Measurements from ENCODE around the gene TRO.

Gene TRO

DNA sequence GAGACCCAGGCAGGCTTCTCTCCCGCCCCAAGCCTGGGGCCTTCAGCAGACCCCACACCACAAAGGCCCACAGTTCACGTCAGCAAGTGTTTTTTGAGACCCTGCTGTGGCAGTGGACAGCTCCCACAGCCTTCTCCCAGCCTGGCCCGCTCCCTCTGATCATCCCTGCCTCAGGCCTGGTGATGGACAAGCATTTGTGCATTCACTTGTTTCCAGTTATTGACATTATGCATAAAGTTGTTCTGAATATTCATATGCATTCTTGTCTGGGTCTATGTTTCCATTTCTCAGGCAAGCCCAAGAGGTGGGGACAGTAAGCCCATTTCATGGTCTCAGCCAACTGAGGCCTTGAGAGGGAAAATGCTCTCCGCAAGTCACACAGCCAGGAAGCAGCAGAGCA lies 14.7 kb downstream of the TRO start:
- ATAC-seq (no peak), DNase-seq (ENCODE audit: low spot score in 2 of 2) (no peak)
- Mint-ChIP-seq H3K4me1 (no peaks in the 10 kb centered on the region), H3K36me3 (no peaks in the 10 kb centered on the region), H3K9me3 (no peaks in the 10 kb centered on the region), H3K27ac (no peak overlapping the region), H3K4me3 (no peak overlapping the region)

DNA sequence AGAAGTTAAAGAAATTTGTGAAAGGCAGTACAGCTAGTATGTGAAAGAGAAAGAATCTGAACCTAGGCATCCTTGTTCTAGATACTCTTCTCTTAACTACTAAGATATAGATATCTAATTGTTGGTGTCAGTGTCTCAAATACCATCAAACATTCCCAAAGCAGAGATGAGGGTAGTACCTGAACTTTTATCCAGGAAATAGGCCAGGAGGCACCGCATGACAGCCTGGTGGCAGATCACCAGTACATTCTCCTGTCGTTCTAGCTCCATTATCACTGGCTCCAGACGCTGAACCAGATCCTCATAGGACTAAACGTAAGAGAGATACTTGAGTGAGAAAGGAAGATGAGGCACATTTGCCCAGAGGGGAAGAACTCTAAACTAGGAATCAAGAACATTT lies 16.8 kb downstream of the TRO start:
- H3K36me3 Mint-ChIP-seq = no peaks in the 10 kb centered on the region
- H3K4me1 Mint-ChIP-seq = no peaks in the 10 kb centered on the region
- no peaks in the 10 kb centered on the region for H3K9me3 Mint-ChIP-seq
- ATAC-seq (no peak), DNase-seq (ENCODE audit: low spot score in 2 of 2) (no peak)
- no peak overlapping the region for H3K4me3 Mint-ChIP-seq
- no peak overlapping the region for H3K27ac Mint-ChIP-seq

DNA sequence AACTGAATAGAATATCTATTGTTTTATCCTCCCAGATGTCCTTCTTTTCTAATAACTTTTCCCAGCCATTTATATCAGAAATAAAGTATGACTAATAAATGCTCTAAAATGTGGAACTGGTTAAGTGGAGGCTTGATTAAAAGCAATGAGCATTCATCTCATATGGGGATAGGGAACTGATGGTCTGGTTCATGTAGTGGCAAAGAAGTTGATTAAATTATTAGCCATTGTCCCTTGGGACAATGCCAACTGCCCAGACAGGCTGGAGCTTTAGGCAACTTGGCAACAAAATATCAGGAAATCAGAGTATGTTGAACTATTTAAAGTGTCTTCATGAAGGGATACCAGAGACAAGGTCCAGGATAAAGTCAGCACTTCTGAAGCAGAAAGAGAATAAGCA lies 24.2 kb downstream of the TRO start:
- H3K36me3 Mint-ChIP-seq = no peaks in the 10 kb centered on the region
- no peaks in the 10 kb centered on the region for H3K4me1 Mint-ChIP-seq
- no peak overlapping the region for H3K4me3 Mint-ChIP-seq
- DNase-seq (ENCODE audit: low spot score in 2 of 2) (no peak), ATAC-seq (no peak)
- H3K9me3 Mint-ChIP-seq = no peaks in the 10 kb centered on the region
- H3K27ac Mint-ChIP-seq = no peak overlapping the region

DNA sequence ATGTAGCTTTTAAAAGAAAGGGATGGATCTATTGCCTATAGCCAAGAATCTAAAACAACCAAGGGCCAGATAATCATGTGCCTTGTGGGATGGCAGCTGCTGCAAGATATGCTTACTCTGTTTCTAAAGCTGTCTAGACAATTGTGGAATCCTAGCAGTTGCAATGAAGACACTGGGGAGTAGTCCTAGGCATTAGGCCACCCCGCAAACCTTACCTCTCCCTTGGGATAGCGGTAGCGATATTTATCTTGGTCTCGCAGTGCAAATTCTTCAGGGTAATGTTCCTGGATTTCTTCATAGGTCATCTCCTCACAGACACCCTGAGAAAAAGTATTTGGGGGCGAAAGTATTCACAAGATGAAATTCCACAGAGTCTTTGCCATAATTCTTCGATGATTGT lies 24.6 kb downstream of the TRO start:
- Mint-ChIP-seq H3K36me3 (no peaks in the 10 kb centered on the region), H3K9me3 (no peaks in the 10 kb centered on the region), H3K4me1 (no peaks in the 10 kb centered on the region), H3K4me3 (no peak overlapping the region), H3K27ac (no peak overlapping the region)
- DNase-seq (ENCODE audit: low spot score in 2 of 2) (no peak), ATAC-seq (no peak)

DNA sequence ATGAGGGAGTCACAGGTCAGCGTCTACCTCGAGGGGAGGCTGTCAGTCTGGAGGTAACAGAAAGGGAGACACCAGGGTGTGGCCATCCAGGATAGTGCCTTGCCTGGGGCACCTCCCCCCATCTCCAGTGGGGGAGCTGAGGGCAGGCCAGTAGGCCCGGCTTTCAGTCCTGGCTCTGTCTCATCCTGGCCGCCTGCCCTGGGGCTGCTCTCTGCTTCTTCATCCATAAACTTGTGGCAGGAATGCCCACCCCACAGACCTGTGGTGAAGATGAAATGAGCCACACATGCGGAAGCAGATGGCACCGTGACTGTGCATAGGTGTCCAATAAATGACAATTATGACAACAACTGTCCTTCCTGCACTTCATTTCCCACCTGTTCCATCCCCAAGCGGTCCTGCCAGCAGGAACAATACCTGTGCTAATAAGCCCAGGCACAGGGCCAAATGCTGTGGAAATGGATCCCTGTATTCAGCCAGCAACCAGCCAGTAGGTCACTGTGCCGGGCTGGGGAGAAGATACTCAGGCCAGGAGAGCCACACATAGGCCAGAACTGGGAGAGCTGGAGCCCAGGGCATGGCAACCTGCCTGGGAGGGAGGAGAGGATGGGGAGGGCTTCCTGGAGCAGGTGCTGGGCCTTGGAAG lies 30.2 kb downstream of the TRO start:
- Mint-ChIP-seq H3K36me3 (no peaks in the 10 kb centered on the region), H3K4me1 (no peaks in the 10 kb centered on the region), H3K9me3 (no peaks in the 10 kb centered on the region), H3K4me3 (no peak overlapping the region), H3K27ac (no peak overlapping the region)
- DNase-seq (ENCODE audit: low spot score in 2 of 2) (no peak), ATAC-seq (no peak)

DNA sequence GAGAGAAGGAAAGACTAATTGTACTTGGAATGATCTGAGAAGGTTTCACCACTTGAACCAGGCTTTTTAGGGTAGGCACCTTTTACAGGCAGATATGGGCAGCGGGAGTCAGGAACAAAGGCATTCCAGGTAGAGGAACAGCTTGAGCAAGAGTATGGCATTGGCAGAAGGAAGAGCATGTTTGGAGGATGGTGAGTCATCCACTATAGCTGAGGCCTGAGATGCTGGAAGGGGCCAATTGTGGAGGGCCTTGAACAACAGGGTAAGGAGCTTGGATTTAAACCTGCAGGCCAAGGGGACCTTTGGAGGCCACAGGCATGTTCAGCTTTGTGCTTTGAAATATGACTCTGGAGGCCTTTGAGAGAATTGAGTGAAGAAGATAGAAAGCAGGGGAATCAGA lies 41.1 kb downstream of the TRO start:
- Mint-ChIP-seq H3K4me1 (peaks cover 8% of the 10 kb centered on the region), H3K4me3 (no peak overlapping the region), H3K9me3 (no peaks in the 10 kb centered on the region), H3K36me3 (no peaks in the 10 kb centered on the region), H3K27ac (no peak overlapping the region)
- DNase-seq (ENCODE audit: low spot score in 2 of 2) = no peak
- ATAC-seq = no peak

DNA sequence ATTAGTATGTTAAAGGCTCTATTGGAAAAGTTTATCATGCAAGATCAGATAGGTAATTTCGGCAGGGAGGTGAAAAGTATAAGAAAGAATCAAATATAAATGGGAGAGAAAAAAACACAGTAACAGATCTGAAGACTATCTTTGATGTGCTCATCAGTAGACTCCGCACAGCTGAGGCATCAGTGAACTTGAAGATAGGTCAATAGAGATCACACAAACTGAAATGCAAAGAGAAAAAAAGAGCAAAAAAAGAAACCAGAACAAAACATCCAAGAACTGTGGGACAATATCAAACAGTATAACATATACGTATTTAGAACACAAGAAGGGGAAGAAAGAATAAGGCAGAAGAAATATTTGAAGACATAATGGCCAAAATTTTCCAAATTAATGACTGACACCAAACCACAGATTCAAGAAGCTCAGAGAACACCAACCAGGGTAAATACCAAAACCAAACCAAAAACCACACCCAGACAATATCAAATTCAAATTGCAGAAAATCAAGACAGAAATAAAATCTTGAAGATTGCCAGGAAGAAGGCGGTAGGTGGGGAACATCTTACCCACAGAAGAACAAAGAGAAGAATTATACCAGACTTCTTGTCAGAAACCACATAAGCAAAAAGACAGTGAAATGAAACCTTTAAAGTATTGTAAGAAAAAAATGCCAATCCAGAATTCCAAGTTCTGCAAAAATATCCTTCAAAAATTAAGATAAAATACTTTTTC lies 44.3 kb downstream of the TRO start:
- Mint-ChIP-seq H3K36me3 (no peaks in the 10 kb centered on the region), H3K27ac (no peak overlapping the region), H3K9me3 (no peaks in the 10 kb centered on the region), H3K4me3 (no peak overlapping the region), H3K4me1 (peaks cover 8% of the 10 kb centered on the region)
- no peak for ATAC-seq
- no peak for DNase-seq (ENCODE audit: low spot score in 2 of 2)

DNA sequence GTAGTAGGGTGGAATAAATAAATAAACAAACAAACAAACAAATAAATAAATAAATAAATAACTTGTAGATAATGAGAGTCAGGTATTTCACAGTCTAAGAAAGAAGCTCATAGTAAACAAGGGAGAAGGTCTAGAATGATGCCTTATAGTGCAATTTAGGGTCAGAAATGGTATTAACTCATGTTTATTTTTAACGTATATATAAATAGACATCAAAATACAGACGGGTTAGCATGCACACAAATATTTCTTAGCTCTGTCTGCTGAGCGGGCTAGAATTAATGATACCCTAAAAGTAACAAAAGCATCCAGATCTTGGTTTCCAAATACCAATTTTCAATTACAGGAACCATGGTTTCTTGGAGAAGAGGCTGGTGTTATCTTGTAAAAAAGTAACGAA lies 56.8 kb downstream of the TRO start:
- Mint-ChIP-seq H3K36me3 (no peaks in the 10 kb centered on the region), H3K4me3 (no peak overlapping the region), H3K4me1 (no peaks in the 10 kb centered on the region), H3K27ac (no peak overlapping the region), H3K9me3 (no peaks in the 10 kb centered on the region)
- ATAC-seq (no peak), DNase-seq (ENCODE audit: low spot score in 2 of 2) (no peak)

DNA sequence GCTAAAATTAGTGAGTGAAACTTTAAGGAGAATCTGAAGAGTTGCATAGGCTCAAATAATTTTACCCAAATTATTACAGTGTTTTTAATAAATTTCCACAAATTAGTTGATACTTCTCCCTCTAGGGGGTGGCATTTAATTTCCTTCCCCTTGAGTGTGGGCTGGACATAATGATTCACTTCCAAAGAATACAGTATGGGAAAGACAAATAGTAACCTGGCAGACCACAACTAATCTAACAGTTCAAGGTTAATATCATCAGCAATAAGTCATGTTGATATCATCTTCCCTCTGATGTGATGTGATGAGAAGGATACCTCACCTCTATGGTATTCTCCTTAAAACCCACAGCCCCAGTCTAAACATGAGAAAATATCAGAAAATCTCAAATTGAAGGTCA lies 57.8 kb downstream of the TRO start:
- H3K9me3 Mint-ChIP-seq = no peaks in the 10 kb centered on the region
- no peak overlapping the region for H3K27ac Mint-ChIP-seq
- H3K4me3 Mint-ChIP-seq = no peak overlapping the region
- DNase-seq (ENCODE audit: low spot score in 2 of 2) = no peak
- H3K36me3 Mint-ChIP-seq = no peaks in the 10 kb centered on the region
- no peak for ATAC-seq
- no peaks in the 10 kb centered on the region for H3K4me1 Mint-ChIP-seq

DNA sequence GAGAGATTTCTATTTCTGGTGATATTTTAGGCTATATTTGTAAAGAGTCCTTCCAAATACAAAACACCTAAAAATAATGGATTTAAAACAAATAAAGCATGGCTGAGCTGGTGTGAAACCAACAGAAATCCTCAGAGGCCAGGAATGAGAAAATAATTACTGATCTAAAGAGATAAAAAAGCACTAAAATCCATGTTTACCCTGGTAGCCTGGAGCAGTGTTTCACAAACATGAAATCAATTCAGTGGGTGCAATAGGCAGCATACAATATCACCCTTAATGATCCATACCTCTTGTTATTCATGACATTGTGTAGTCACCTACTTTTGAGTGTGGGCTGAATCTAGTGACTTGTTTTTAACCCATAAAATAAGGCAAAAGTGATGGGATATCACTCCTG lies 58.8 kb downstream of the TRO start:
- Mint-ChIP-seq H3K4me1 (no peaks in the 10 kb centered on the region), H3K27ac (no peak overlapping the region), H3K9me3 (no peaks in the 10 kb centered on the region), H3K36me3 (no peaks in the 10 kb centered on the region), H3K4me3 (no peak overlapping the region)
- no peak for ATAC-seq
- DNase-seq (ENCODE audit: low spot score in 2 of 2) = no peak

DNA sequence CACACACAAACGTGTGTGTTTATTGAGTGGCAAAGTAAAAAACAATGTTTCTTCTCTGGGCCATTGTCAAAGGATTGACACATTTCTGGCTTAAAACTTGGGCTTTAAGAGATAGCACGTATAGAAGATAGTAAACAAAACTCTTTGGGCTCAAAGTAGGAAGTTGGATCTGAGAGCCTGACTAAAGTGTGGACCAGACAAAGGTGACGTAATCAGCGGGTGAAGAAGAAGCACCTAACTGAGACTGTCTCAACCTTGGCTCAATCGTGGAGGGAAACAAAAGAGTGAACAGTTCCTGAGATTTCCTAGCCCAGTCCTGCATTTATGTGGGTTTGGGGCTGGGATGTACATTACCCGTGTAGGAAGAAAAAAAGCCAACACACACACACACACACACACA lies 59.7 kb downstream of the TRO start:
- no peaks in the 10 kb centered on the region for H3K9me3 Mint-ChIP-seq
- no peak for ATAC-seq
- no peak overlapping the region for H3K4me3 Mint-ChIP-seq
- DNase-seq (ENCODE audit: low spot score in 2 of 2) = no peak
- no peaks in the 10 kb centered on the region for H3K4me1 Mint-ChIP-seq
- no peaks in the 10 kb centered on the region for H3K36me3 Mint-ChIP-seq
- H3K27ac Mint-ChIP-seq = no peak overlapping the region
